ENCODE measurements around the gene PASK.

PASK gene

DNA sequence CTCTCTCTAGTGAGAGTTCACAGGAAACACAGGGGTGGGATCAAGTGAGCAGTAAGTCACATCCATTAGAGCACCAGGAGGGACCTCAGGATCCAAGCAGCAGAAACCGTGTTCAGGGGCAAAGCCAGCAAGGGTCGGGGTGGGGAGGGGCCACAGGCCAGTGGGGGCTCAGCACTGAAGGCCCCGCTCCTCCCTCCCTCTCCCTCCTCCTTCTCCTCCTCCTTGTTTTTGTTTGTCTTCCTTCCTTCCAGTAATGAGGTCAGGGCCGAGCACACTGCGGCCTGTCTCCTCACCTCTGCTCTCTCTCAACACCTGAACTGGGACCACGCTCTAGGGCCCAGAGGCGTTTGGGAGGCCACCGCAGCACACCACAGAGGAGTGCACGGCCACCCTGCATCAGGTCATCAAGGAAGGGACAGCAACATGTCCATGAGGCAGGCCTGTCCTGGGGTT lies 68.1 kb downstream of the PASK start:
- DNase-seq (ENCODE audit: low spot score), result no peak

GRCh38 chr2:241080405-241081189 lies 68.7 kb downstream of the PASK start:
- no peak for DNase-seq (ENCODE audit: low spot score)

DNA sequence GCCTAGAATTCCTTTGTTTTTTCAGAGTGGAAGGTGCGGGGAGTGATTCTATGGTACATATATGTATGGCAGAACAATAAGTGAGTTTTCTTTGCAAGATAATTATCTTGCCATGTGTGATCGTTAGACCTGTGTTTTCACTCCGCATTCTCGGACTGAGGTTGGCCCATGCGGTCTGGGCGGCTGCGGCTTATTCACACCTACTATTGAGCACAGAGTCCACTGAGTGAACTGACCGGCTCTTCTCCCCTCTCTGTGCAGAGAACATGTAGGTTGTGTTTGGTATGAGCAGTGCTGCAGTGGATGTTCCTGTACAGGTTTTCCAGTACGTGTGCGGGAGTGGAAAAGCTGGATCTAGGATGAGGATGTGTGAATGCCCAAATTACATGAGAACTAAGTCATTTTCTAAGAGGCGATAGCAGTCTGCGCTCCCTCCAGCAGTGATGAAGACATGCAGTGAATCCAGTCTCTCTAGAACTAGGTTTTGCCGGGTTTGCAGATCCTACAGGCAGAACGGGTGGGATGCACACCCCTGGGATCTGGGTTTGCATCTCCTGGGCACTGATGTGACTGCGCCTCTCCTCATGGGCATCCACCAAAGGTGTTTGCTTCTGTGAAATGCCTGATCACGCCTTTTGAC lies 74.3 kb downstream of the PASK start:
- no peak for DNase-seq (ENCODE audit: low spot score)

DNA sequence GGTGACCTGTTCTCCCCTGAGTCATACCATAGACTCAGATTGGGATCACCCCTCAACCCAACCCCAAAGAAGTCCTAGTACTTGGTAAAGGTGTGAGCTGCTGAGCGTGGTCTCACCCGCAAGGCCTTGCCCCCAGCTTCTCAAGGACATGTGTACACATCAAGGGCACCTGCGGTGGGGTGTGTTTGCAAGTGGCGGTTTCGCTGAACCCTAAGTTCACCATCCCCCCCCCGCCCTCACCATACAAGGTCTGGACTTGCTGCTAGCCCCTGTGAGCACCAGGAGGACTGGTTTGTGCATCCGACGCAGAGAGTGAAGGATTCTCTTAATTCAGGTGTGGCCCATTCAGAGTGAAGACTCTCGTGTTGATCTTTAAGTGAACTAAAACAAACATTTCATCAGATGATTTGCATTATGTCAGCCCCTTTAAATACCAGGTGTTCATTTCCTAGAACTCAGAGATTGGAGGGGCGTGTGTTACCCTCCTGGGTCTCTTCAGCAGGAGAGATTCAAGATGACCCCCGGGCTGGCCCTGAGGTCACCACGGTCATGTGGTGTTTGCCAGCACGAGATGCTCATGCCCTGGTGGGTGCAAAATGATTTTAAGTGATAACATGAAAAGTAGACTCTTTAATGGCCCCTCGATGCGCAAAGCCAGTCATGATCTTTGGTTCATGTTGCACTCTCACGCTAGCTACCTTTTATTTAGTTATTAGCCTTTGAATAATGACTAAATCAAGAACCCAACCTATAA lies 75.0 kb downstream of the PASK start:
- DNase-seq (ENCODE audit: low spot score), result no peak

DNA sequence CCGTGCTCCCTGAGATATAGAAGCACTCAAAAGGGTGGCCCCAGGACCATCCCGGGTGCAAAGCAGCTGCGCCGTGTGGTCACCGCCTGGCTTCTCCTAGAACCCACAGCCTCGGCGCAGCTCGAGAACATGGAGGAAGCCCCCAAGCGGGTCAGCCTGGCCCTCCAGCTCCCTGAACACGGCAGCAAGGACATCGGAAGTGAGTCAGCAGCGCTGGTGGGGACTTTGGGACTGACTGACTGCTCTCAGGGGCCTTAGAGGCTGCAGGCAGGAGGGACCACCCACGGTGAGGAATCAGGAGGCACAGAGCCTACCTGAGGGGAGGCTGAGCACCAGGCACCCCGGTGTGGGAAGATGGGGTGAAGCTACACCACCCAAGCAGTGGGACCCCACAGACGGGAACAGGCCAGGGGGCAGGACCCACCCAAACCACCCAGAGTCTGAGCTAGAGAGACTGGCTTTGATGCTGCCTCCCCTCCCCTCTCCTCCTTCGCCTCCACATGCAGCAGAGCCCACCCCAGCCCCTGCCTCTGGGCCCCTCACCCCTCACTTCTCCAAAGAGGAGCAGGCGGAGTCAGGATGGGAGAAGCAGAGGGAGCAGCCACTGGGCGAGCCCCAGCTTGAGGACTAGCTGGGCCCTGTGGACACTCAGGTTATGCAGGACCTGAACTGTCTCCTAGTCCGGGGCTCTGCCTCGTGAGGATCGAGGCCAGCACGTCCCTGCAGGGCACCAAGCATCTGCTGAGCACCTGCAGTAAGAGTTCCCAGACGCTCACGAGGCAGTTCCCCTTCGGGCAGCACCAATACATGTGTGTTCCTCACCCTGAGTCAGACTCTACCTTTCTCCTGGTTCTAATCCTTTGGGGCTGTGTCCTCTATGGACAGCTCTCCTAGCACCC lies 75.9 kb downstream of the PASK start:
- DNase-seq (ENCODE audit: low spot score), result no peak

GRCh38 chr2:241072553-241073165 lies 76.6 kb downstream of the PASK start:
- DNase-seq (ENCODE audit: low spot score), result no peak

- no peak for DNase-seq (ENCODE audit: low spot score)
Measured at GRCh38 chr2:241072151-241072550, 77.1 kb downstream of the PASK start.

DNA sequence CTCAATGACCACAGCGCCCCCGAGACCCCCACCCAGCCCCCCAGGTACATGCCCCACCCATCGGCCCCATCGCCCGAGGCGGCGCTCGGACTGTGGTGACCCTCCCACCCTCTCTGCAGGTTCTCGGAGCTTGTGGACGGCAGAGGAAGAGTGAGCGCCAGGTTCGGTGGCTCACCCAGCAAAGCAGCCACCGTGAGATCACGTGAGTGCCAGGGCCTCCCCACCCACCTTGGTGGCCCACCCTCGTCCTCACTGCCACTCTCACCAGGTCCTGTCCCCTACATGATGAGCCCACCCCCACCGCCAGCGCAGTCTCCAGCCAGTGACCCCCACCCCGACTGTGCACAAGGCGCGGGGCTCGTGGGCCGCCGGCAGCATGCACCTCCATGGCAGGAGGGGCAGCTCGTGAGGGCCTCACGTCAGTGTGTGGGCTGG lies 77.6 kb downstream of the PASK start:
- DNase-seq (ENCODE audit: low spot score), result no peak

DNA sequence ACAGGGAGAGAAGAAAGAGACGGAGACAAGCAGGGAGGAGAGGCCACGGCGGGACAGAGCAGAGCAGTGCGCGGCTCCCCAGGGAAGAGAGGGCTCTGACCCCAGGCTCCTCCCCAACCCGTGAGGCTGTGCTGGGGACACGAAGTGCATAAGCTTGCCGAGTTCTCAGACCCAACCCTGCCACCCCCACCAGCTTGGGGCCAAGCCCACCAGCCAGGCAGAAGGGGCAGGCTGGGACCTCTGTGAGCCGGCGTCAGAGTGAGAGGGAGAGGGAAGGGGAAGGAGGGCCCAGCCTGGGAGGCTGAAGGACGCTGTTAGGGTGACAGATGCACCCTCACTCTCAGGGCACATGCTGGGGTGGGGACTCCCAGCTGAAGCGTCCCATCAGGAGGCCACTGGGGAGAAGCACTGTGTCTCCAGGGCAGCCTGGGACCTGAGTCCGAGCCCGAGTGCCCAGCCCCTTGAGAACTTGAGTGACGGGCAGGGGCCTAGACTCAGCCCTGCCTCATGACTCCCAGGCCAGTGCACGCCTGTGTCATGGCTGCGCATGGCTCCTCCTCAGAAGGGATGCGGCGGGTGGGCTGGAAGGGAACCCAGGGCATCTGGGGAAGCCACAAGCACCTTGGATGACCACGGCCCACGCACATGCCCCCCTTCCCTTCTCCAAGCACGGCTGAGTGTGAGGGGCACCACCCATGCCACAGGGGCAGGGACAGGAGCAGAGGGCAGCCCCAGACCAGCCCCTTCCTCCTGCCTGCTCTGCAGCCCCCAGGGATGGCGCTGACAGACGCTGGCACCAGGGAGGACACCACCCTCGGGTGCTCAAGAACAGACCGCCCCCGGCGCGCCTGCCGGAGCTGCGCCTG lies 78.2 kb downstream of the PASK start:
- DNase-seq (ENCODE audit: low spot score), result no peak

DNA sequence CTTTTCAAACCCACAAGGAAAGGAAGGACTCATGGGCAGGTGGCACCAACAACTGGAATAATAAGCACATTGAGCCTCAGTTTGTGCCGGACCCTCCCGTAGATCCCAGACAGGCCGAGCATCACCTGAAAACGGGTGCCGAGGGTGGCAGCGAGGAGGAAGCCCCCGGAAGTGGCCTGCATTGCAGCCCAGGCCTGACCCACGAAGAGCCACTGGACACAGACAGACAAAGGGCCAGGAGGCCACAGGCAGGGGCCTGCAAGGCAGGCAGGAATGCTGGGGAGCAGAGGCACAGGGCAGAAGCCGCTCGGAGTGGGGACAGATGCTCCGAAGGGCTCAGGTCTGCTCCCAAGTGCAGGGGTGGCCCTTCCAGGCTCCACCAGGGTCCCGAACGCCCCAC lies 78.9 kb downstream of the PASK start:
- no peak for DNase-seq (ENCODE audit: low spot score)

GRCh38 chr2:241069821-241070281 lies 79.4 kb downstream of the PASK start:
- DNase-seq (ENCODE audit: low spot score), result no peak

- no peak for DNase-seq (ENCODE audit: low spot score)
Measured at GRCh38 chr2:241068942-241069810, 80.1 kb downstream of the PASK start.

- no peak for DNase-seq (ENCODE audit: low spot score)
Measured at GRCh38 chr2:241068136-241068941, 80.9 kb downstream of the PASK start.

- DNase-seq (ENCODE audit: low spot score), result no peak
Measured at GRCh38 chr2:241067501-241068135, 81.7 kb downstream of the PASK start.

- peak; percentile 37 for DNase-seq (ENCODE audit: low spot score)
Measured at GRCh38 chr2:241066893-241067341, 82.4 kb downstream of the PASK start.

GRCh38 chr2:241066171-241066892 lies 82.9 kb downstream of the PASK start:
- DNase-seq (ENCODE audit: low spot score), result no peak

GRCh38 chr2:241065355-241065803 lies 83.9 kb downstream of the PASK start:
- no peak for DNase-seq (ENCODE audit: low spot score)
